NCI-H510A (cell line): ENCODE measurements around the gene GRIA1.

ENCODE experiments used
- DNase-seq: peaks from one replicate; lab custom pipeline; 2025; lab: John Stamatoyannopoulos, UW

GRIA1 gene

DNA sequence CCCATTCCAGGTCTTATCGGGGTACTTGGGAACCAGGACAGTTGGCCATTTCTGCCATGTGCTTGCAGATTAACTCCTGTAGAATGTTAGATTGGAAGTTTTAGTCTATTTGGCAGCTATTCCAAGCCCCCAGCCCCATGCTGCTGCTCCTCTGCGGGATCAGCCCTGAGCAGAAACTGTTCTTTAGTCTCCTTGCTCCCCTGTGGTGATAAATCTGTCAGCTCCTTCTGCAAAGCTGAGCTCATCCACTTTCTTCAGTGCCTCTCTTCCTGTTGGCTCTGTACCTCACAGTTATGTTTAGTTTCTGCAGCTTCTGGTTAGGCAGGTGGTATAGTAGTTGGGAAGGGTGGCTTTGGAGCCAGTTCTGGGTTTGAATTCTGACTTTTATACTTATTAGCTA is 170.4 kb downstream of the GRIA1 start:
- DNase-seq: no peak

DNA sequence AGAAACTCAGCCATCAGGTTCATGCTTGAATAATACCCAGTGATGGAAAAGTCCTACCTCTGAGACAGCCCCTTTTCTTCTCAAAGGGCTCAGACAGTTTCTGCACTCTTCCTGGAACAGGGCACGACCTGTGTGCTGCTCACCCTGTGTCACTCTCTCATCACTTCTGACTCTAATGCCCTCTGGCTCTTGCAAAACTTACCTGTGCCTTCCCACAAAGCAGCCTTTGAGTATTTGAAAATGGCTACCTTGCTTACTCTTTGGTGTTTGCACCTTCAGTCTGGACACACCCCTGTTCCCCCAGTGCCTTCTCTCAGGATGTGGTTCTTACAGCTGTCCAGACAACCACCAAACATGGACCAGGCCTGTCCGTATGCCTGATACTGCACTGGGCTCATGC is 171.4 kb downstream of the GRIA1 start:
- DNase-seq: no peak

DNA sequence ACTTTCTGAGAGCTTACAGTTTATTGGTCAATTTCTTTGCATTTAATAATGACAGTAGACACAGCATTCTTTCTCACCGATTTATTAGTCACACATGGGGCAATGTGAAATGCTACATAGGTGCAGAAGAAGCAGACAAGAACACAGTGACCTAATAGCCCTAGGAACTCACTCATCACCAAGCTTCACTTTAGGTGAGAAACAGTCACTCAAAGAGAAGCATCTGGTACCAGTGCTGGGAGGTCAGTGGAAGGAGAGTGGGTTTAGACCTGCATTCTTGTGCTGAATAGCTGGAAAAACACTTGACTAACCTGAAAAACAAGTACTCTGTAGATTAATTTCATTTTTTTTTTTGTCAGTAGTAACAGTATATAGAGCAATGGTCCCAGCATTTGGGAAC is 179.6 kb downstream of the GRIA1 start:
- DNase-seq: no peak

DNA sequence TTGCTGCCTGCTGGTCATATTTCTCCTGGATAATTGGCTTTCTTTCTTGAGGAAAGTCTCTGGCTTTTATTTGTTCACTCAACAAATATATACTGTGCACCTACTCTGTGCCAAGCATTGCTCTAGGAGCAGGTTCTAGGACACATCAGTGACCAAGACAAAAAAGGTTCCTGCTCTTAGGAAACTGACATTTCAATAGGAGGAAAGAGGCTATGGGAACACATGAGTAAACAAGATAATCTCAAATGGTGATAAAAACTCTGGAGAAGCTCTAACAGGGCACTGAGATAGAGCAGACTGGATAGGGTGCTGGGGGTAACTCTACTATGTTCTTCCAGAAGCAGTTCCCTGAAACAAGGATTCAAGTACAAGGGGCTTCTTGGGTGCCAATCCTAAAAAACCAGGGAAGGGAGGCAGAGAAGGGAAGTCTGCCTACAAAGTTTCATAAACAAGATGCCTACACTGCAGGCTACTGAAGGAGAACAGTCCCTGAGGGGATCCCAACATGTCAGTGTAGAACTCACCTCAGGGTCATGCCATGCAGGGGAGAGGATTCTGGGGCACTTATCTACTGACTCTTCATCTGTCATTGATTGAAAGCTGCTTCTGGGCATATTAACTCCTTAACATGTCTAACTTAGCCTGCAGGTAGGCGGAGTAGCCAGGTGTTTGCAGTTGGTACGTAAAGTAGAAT is 181.3 kb downstream of the GRIA1 start:
- DNase-seq: no peak

DNA sequence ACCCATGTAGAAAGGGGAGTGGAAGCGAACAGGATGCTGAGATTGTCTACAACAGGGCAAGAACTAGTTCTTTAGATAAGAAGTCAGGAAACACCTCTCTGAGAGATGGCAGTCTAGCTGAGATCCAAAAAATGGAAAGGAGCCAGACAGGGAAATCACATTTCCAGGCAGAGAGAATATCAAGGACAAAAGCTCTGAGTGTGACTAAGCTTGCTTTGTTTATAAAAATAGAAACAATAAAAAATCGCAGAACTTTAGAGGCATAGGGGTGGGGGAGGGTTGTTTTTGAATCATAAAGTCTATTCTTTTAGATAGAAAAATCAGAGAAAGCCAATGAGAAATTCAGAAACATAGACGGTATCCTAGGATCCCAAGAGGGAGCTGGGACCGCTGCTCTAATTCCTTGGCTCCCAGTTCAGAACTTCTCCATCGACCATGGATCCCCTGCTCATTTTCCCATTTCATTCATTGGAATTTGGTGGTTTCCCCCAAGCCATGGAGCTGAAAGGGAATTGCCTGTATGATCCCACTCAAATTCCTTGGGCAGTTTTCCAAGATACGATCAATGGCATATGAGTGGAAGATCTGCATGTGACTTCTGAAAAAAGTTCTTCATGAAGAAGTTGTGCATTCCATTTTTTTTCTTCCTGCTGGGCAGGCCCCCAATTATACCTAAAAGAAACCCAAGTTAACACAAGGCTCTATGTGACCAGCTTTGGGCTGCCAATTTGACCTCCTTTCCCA is 182.0 kb downstream of the GRIA1 start:
- DNase-seq: no peak

DNA sequence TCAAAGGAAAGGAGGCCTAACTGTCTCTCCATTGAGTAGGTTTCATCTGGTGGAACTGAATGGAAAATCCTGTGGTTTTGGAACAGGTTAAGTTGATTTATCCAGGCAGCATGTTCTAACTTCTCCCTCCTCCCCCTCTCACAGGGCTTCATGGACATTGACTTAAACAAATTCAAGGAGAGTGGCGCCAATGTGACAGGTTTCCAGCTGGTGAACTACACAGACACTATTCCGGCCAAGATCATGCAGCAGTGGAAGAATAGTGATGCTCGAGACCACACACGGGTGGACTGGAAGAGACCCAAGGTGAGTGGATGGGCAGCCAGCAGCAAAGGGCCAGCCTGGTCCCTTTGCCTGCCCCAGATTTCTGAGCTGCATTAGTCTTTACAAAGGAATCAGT is 183.9 kb downstream of the GRIA1 start:
- DNase-seq: no peak

DNA sequence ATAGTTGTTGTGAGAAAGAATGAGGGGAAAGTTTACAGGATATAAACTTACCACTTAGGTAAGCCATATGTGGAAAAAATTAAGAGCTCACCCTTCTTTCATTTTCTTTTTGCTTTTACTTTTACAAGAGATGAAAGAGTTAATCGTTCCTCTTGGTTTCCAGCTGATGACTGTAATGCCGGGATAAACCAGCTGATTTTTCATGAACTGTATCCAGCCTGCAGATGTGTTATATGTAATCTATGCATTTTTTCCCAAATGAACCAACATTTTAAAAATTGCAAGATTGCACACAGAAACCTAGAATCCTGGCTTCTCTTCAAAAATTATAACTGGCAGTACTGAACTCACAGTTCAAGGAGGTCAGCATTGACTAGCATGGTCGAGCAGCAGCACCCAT is 185.9 kb downstream of the GRIA1 start:
- DNase-seq: no peak

DNA sequence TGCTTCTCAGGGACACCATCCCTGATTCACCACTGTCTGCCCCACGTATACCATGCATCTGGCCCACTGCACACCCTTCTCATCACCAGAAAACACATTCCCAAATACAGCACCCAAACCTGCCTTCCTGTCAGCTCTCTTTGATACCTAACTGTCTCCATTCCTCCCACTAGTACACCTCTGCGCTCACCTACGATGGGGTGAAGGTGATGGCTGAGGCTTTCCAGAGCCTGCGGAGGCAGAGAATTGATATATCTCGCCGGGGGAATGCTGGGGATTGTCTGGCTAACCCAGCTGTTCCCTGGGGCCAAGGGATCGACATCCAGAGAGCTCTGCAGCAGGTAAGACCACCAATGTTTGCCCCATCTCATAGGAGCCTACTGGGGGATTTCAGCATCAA is 186.4 kb downstream of the GRIA1 start:
- DNase-seq: no peak

DNA sequence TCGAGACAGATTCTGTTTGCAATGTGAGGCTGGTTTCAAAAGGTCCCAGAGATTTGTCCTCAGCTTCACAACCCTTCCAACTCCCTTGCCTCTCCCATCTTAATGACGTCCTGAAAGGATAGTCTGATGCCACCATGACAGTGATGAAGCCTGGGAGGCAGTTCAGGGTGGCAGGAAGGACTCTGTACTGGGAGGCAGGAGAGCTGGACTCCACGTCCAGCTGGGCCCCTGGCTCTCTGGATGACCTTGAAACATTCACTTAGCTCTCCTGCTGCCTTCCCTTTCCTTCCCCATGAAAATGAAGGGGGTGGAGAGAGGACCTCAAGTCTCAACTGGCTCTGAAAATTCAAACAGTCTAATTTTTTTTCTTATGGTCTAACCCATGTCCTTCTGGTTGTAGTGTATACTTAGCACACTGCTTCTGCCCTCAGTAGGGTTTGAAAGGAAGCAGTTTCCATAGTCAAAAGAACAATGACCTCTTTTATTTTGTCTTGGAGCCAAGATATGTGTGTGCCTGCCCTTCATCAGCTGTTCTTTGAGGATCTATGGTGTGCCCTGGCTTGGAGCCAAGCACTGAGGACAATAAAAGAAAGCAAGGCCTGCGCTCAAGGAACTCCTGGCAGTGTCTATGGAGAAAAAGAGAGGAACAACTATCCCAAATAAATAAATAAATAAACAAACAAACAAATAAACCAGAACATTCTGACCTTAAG is 188.3 kb downstream of the GRIA1 start:
- no peak for DNase-seq

DNA sequence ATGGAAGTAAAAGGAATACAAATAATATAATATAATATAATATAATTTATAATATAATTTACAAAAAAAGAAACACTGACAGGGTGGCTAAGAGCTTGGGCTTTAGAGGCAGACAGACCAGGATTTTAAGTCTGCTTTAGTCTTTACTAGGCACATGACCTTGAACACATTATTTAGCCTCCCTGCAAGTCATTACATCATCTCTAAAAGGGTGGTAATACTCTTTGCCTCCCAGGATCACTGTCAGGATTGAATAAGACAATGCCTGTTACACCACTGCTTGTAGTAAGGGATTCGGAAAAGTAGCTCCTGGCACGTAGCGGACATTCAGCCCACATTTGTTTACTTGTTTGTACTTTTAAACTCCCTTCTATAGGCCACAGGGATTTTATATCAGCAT is 199.8 kb downstream of the GRIA1 start:
- DNase-seq: no peak

DNA sequence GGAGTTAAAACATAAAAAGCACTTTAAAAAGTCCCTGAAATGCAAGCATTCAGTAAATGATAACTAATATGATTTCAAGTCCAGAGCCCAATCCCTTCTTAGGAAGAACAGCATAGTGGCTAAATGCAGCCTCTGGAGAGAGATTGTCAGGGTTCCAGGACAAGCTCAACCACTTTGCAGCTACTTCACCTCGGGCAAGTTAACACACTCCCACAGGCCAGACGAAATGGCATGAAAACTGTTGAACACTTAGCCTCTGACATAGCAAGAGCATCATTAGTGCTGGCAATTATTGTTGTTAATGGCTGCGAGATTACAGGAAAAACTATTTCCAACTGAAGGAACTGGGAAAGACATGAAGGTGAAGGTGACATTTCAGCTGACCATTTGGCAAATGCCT is 205.8 kb downstream of the GRIA1 start:
- DNase-seq: no peak

DNA sequence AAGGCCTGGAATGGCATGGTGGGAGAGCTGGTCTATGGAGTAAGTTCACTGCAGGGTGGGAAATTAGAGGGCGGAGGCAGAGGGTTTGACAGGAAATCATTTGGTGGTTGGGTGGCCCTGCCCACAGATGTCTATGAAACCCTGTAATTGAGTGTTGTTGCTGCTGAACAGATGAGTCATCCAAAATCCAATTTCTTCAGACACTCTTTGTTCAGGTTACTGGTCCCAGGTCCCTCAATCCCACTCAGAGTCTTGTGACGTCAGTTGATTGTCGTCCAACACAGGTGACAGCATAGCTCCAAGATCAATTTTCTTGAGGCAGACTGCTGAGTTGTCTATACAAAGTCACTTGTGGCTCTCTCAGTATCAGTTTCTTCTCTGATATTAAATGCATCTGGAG is 208.6 kb downstream of the GRIA1 start:
- DNase-seq: no peak

DNA sequence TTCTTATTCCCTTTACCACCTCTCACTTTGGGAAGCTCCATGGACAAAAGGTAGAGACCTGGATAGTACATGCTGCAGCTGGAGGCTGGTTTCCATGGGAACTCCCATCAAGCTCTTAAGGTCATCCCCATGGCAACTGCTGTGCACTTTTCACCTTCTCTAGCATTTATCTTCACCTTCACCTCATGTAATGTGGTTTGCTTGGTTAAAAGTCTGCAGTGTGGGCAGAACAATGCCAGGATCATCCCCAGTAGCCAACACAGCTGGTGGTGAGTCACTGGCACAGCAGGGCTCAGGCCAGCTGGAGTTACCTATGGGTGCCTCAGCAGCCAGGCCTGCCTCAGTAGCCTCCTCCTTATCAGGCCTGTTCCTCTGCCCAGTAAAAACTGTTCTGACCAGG is 210.5 kb downstream of the GRIA1 start:
- DNase-seq: no peak

DNA sequence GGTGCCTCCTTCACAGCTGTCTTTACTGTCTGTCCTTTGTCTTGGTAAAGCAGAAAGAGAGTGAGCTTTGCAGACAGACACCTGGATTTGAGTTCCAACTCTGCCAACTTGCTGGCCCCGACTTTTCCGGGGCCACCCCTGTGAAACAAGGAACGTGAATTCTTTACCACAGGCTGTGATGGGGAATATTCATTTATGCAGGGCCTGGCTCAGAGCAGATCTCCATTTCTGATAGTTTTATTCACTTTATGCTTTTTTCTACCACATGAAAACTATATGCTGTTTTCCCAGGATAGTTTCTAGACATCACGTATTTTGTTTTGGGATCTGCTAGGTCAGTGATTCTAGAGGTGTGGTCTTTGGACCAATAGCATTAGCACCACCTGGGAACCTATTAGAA is 211.8 kb downstream of the GRIA1 start:
- no peak for DNase-seq

DNA sequence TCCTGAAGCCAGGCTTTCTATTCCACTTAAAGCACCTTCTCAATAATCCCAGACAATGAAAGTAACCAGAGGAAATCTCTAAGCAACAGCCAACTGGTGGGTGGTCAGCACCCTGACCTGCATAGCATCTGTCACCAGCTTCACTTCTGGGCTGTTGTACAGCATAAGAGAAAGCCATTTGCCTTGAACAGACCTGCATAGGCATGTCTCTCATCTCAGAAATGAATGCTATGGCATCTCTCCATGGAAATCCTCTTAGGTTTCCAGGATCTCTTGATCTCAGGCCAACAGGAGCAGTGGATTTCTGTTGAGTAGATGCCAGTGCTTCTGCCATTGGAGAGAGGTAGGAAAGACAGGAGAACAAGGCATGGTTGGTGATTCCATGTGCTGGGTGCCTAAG is 213.6 kb downstream of the GRIA1 start:
- no peak for DNase-seq

DNA sequence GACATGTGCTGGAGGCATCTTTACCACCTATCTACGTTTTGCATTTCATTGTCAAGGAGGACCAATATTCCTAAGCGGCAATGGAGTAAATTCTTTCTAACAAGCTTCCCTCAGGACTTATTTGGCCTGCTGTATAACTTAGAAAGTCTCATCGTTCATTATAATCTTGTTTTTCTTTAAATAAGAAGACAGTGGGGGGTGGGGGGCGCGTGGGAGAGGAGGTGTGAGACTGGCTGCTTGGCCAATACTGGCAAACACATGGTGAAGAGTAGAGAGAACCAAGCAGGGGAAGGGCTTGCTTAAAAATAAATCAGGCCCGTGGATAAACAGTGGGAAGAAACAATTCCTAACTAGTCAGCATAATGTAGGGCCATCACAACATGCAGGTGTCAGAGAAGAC is 217.2 kb downstream of the GRIA1 start:
- DNase-seq: no peak

DNA sequence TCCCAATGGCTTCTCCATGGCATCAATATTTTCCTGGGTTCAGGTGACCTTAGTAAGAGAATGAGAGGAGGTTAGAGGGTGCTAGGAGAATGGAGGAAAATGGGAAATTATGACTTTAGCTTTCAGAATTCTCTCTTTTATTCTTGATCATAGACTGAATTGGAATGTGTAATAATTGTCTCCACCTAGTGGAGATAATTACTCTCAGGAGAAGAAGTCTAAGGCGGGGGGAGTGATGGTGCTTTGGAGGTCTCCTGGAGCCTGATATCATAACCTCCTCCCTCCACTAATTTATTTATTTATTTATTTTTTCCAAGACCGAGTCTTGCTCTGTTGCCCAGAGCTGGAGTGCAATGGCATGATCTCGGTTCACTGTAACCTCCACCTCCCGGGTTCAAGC is 221.3 kb downstream of the GRIA1 start:
- DNase-seq: no peak

DNA sequence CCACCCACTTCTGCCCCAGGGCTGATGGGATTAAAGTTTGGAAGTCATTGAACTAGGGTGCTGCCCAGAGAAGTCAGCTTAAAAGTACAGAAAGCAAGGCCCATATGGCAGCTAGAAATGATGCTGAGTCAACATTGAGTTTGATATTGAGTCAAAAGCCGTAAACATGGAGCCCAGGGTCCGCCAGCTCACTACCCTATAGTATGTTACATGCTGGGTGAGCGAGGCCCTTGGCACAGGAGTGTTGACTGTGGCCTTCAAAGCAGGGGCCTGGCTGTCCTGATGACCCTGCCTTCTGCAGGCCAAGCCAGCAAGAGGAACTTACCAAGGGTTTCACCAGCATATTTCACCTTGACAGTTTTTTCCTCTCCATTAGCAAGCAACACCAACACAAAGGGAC is 222.5 kb downstream of the GRIA1 start:
- no peak for DNase-seq

DNA sequence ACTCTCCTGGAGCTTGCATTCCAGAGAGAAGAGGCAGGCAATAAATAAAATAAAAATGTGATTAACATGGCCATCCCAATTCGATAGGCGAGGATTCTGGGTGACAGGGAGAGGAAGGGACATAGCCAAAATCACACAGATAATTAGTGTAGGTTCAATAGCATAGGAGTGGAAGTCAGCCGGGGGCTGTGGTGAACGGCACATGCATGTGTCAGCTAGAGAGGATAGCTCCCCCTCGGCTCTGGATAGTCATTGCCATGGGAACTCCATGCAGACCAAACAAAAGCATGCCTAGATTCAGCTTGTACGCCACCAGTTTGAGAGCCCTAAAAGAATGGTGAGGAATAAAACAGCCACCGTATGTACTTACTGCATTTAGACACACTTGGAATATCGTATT is 223.5 kb downstream of the GRIA1 start:
- no peak for DNase-seq

DNA sequence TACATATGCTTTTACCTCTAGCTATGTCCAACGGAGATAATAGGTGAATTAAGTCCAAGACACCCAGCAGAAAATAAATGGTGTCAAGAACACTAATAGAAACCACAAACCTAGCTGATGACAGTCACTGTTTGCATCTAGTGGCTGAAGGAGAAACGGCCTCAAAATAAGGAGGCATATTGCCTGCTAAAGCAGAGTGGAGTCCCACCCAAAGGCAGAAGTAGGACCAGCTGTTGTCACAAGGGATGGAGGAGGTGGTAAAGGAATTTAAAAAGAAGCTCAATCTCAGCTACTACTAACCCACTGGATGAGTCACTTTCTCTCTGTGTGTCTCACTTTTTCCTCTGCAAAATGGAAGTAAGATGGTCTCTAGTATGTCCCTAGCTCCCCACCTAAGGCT is 224.3 kb downstream of the GRIA1 start:
- no peak for DNase-seq

DNA sequence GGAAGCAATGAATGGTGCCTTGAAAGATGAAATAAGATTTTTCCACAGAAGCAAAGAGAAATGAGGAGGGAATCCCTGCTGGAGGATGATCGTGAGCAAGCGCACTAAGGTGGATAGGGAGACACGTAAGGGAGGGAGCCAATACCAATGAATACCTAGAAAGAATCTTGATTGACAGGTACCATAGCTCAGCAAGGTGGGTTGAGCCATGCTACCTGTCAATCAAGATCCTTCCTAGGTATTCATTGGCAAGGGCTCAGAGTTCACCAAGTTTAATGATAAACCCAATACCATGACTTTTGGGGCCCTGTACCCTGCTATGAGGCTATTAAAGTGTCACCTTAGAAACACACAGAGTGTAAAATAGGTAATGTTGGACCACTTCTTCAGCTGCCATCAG is 226.8 kb downstream of the GRIA1 start:
- DNase-seq: no peak

DNA sequence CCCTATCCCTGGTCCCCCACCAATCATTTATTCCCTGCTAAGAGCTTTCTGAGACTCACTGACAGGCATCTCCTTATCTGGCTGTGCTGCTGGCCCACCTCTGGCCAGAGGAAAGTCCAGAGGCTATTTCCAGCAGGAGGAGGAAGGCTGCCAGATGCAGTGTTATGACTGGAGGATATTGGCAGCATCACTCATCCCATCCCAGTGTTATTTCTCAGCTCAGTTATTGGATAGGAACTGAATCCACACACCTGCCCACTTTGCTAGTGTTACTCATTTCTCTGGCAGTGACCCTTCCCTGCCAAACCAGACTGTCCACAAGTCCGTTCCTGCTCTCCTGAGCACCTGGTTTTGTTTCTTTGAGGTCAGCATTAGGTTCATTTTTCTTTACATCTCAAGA is 228.2 kb downstream of the GRIA1 start:
- DNase-seq: no peak

DNA sequence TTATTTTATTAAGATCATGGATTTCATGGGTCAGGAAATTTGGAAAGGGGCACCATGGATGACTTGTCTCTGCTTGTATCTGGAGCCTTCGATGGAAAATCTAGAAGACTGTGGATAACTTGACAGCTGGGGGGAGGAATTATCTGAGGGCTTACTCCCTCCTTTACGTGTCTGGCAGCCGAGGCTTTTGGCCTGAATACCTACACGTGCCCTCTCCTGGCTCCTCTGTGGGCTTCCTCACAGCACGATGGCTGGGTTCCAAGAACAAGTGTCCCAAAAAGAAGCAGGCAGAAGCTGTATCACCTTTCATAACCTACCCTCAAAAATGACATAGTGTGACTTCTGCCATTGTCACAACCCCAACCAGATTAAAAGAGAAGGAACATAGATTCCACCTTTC is 228.9 kb downstream of the GRIA1 start:
- DNase-seq: no peak
